SK-N-SH treated with all-trans-retinoic acid at 6 μM for 48 hours (cell line): Measurements from ENCODE around the gene MOCS1.

Source experiments
- ATAC-seq: fragments of 200-7000 bp; cut with Tn5 transposase; 3 replicates; pipeline ENCODE4 v1.9.1; 2020; ENCODE audit warnings: mild to moderate bottlenecking, moderate library complexity
- ARNTL ChIP-seq: fragments of 450-650 bp; formaldehyde crosslinking; IDR thresholded peaks from 2 replicates; pipeline ENCODE4 v1.5.0; 2020; ENCODE audit warnings: low read depth, mild to moderate bottlenecking, moderate library complexity, borderline replicate concordance
- BACH2 ChIP-seq: fragments of 250-450 bp; sonication (Bioruptor Pico); IDR thresholded peaks from 2 replicates; pipeline ENCODE4 v1.9.0; 2021; ENCODE audit warnings: mild to moderate bottlenecking, borderline replicate concordance
- CREB5 ChIP-seq: fragments of 250-450 bp; sonication (Bioruptor Pico); IDR thresholded peaks from 2 replicates; pipeline ENCODE4 v1.5.1; 2020; ENCODE audit warnings: low read depth, mild to moderate bottlenecking, moderate library complexity
- CSDC2 ChIP-seq: fragments of 250-450 bp; sonication (Bioruptor Pico); IDR thresholded peaks from 2 replicates; pipeline ENCODE4 v1.5.0; 2020; ENCODE audit warnings: mild to moderate bottlenecking, moderate library complexity
- CSRNP3 ChIP-seq: fragments of 250-450 bp; sonication (Bioruptor Pico); IDR thresholded peaks from 2 replicates; pipeline ENCODE4 v1.5.1; 2021; ENCODE audit warnings: mild to moderate bottlenecking, moderate library complexity
- ESRRG ChIP-seq: fragments of 250-450 bp; sonication (Bioruptor Pico); IDR thresholded peaks from 2 replicates; pipeline ENCODE4 v1.6.1; 2021; ENCODE audit warnings: mild to moderate bottlenecking
- GLIS3 ChIP-seq: fragments of 250-450 bp; sonication (Bioruptor Pico); IDR thresholded peaks from 2 replicates; pipeline ENCODE4 v1.5.0; 2020; ENCODE audit warnings: mild to moderate bottlenecking, moderate library complexity
- OSR1 ChIP-seq: fragments of 250-450 bp; sonication (Bioruptor Pico); IDR thresholded peaks from 2 replicates; pipeline ENCODE4 v1.8.0; 2022; ENCODE audit warnings: moderate library complexity, mild to moderate bottlenecking, inconsistent platforms
- PPARA ChIP-seq: fragments of 250-450 bp; sonication (Bioruptor Pico); IDR thresholded peaks from 2 replicates; pipeline ENCODE4 v1.5.0; 2020; ENCODE audit warnings: mild to moderate bottlenecking, borderline replicate concordance
- RARB ChIP-seq: fragments of 250-450 bp; sonication (Bioruptor Pico); IDR thresholded peaks from 2 replicates; pipeline ENCODE4 v1.8.0; 2021; ENCODE audit warnings: mild to moderate bottlenecking, moderate library complexity
- SNAI2 ChIP-seq: fragments of 250-450 bp; sonication (Bioruptor Pico); IDR thresholded peaks from 2 replicates; pipeline ENCODE4 v1.5.0; 2020; ENCODE audit warnings: mild to moderate bottlenecking, moderate library complexity
- TCF4 ChIP-seq: fragments of 250-450 bp; sonication (Bioruptor Pico); IDR thresholded peaks from 2 replicates; pipeline ENCODE4 v1.8.0; 2021; ENCODE audit warnings: mild to moderate bottlenecking, moderate library complexity, borderline replicate concordance
- TOX ChIP-seq: fragments of 250-450 bp; sonication (Bioruptor Pico); IDR thresholded peaks from 2 replicates; pipeline ENCODE4 v1.8.0; 2021; ENCODE audit warnings: mild to moderate bottlenecking, moderate library complexity, borderline replicate concordance
- ZC3H10 ChIP-seq: fragments of 250-450 bp; sonication (Bioruptor Pico); IDR thresholded peaks from 2 replicates; pipeline ENCODE4 v1.5.1; 2021; ENCODE audit warnings: mild to moderate bottlenecking, moderate library complexity
- ZFP30 ChIP-seq: fragments of 450-650 bp; formaldehyde crosslinking; IDR thresholded peaks from 2 replicates; pipeline ENCODE4 v1.5.0; 2022; ENCODE audit warnings: mild to moderate bottlenecking, moderate library complexity
- ZNF565 ChIP-seq: fragments of 450-650 bp; formaldehyde crosslinking; conservative IDR thresholded peaks from 2 replicates; pipeline ENCODE4 v1.5.0; 2020; ENCODE audit warnings: low read depth, mild to moderate bottlenecking, moderate library complexity
- ZNF70 ChIP-seq: fragments of 450-650 bp; formaldehyde crosslinking; IDR thresholded peaks from 2 replicates; pipeline ENCODE4 v1.5.0; 2020; ENCODE audit warnings: mild to moderate bottlenecking, moderate library complexity
- ZNF8 ChIP-seq: fragments of 450-650 bp; formaldehyde crosslinking; IDR thresholded peaks from 2 replicates; pipeline ENCODE4 v1.5.0; 2020; ENCODE audit warnings: mild to moderate bottlenecking, moderate library complexity
- TF ChIP-seq, protein P1 (sequence below): fragments of 250-450 bp; sonication (Bioruptor Pico); IDR thresholded peaks from 2 replicates; pipeline ENCODE4 v1.8.0; 2020; ENCODE audit warnings: mild to moderate bottlenecking, moderate library complexity, borderline replicate concordance

MOCS1 gene

DNA sequence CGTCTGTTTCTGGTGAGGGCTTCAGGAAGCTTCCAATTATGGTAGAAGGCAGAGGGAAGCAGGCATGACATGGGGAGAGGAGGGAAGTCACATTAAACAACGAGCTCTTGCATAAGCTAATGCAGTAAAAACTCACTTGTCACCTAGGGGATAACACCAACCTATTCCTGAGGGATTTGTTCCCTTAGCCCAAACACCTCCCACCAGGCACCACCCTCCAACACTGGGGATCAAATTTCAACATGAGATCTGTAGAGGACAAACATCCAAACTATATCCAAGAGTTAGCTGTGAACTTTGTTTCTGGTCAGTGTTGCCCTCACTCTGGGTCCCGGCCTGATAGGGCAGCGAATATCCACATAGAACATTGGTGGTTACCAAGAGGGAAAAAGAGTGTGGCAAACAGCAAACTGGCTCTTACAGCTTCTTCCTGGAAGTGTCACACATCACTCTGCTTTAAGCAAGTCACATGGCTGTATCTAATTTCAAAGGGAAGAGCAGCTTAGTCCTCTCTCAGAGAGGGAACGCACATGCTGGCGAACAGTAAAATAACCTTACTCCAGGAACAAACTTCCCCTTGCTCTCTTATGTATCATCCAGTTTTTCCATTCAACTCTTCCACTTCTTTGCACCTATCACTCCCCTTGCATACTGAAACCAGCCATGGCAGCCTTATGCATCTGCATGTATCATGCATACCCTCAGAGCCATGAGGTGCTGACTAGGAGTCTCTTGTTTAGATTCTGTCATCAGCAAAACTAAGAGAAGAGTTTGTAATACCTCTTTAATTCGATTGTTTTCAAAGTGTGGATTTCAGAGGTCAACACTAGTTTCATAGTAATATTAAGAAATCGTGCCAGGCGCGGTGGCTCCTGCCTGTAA, 4.8 kb upstream of the MOCS1 start (continued):
- TF ChIP-seq, protein P1, sequence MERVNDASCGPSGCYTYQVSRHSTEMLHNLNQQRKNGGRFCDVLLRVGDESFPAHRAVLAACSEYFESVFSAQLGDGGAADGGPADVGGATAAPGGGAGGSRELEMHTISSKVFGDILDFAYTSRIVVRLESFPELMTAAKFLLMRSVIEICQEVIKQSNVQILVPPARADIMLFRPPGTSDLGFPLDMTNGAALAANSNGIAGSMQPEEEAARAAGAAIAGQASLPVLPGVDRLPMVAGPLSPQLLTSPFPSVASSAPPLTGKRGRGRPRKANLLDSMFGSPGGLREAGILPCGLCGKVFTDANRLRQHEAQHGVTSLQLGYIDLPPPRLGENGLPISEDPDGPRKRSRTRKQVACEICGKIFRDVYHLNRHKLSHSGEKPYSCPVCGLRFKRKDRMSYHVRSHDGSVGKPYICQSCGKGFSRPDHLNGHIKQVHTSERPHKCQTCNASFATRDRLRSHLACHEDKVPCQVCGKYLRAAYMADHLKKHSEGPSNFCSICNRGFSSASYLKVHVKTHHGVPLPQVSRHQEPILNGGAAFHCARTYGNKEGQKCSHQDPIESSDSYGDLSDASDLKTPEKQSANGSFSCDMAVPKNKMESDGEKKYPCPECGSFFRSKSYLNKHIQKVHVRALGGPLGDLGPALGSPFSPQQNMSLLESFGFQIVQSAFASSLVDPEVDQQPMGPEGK (CRISPR knock-in tag), result no peak

GRCh38 chr6:39937686-39938333, 3.5 kb upstream of the MOCS1 start:
- no peak for ATAC-seq
- TF ChIP-seq SNAI2 (no peak), CSRNP3 (CRISPR knock-in tag) (no peak), BACH2 (CRISPR knock-in tag) (no peak), RARB (CRISPR knock-in tag) (no peak), OSR1 (CRISPR knock-in tag) (no peak), CREB5 (no peak), ZNF70 (CRISPR knock-in tag) (no peak), ESRRG (no peak), PPARA (CRISPR knock-in tag) (no peak), GLIS3 (CRISPR knock-in tag) (no peak), ZC3H10 (CRISPR knock-in tag) (no peak), ZNF565 (CRISPR knock-in tag) (no peak), ARNTL (CRISPR knock-in tag) (no peak), ZNF8 (CRISPR knock-in tag) (no peak), ZFP30 (CRISPR knock-in tag) (no peak), TCF4 (CRISPR knock-in tag) (no peak), TOX (CRISPR knock-in tag) (no peak)
- TF ChIP-seq, protein P1 (CRISPR knock-in tag), result no peak

DNA sequence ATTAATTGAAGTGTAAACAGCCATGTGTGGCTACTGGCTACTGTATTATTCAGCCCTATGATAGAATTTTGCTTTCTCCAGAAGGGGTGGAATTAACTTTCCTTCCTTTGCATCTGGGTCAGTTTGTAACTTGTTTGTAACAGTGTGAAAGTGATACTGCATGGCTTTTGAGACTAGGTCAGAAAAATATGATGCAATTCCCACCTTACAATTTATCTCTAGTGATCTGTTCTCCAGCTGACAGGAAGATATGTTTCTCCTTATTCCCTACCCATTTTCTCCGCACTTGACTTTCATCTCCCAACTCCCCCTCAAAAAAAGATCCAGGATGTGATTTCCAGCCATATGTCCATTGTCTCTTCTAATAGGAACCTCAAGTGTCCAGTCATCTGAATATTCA, 2.6 kb upstream of the MOCS1 start:
- no peak for ATAC-seq

More for the DNA sequence above, 2.6 kb upstream of the MOCS1 start:
- TF ChIP-seq ZFP30 (CRISPR knock-in tag), result no peak
- no peak for TF ChIP-seq RARB (CRISPR knock-in tag)
- TF ChIP-seq ZNF8 (CRISPR knock-in tag), result no peak
- no peak for TF ChIP-seq OSR1 (CRISPR knock-in tag)
- TF ChIP-seq CSDC2 (CRISPR knock-in tag), result no peak
- TF ChIP-seq CREB5, result no peak
